OCI-LY3 (cell line): ENCODE measurements around the gene SPATA31C1.
"Not testable (repeated sequence)": the region's sequence is repeated elsewhere in the genome, so short reads cannot be mapped to it uniquely, and the experiment has no call there.

Experiments
- H2AFZ ChIP-seq: fragments of 200-600, 300-600 bp; shearing (Covaris generic); 2 replicates; pipeline ENCODE4 v1.6.0; 2014; ENCODE audit warnings: antibody characterized with exemption, low read depth, low read length
- H3K27ac ChIP-seq: fragments of 200-600, 300-600 bp; sonication (generic); 2 replicates; pipeline ENCODE4 v1.5.1; 2014; ENCODE audit warnings: mild to moderate bottlenecking, low read length, moderate library complexity, mixed read lengths
- H3K27me3 ChIP-seq: fragments of 200-600, 300-600 bp; sonication (generic); 2 replicates; pipeline ENCODE4 v1.6.1; 2014; ENCODE audit warnings: low read depth, low read length, mixed read lengths
- H3K36me3 ChIP-seq: fragments of 200-600, 300-600 bp; sonication (generic); replicated peaks from 2 replicates; pipeline ENCODE3; 2014; ENCODE audit warnings: low read depth, low read length, mixed read lengths
- H3K4me1 ChIP-seq: fragments of 300-600, 200-600 bp; sonication (generic); 2 replicates; pipeline ENCODE4 v1.6.1; 2014; ENCODE audit warnings: low read length, mixed read lengths
- H3K4me2 ChIP-seq: fragments of 200-600, 300-600 bp; sonication (generic); 2 replicates; pipeline ENCODE4 v1.6.1; 2014; ENCODE audit warnings: low read length, mixed read lengths
- H3K4me3 ChIP-seq: fragments of 300-600, 200-600 bp; sonication (generic); 2 replicates; pipeline ENCODE4 v1.5.1; 2014; ENCODE audit warnings: antibody characterized with exemption, mild to moderate bottlenecking, low read length, moderate library complexity
- H3K79me2 ChIP-seq: fragments of 300-600, 200-600 bp; shearing (Covaris generic); 2 replicates; pipeline ENCODE4 v1.6.1; 2014; ENCODE audit warnings: mild to moderate bottlenecking, low read length, mixed read lengths
- H3K9ac ChIP-seq: fragments of 300-600, 200-600 bp; shearing (Covaris generic); 2 replicates; pipeline ENCODE4 v1.6.0; 2014; ENCODE audit warnings: mild to moderate bottlenecking, low read length, moderate library complexity
- H3K9me3 ChIP-seq: fragments of 200-600, 300-600 bp; shearing (Covaris generic); 2 replicates; pipeline ENCODE4 v1.6.1; 2014; ENCODE audit warnings: low read length, mixed read lengths; ENCODE audit not compliant: insufficient read depth
- H4K20me1 ChIP-seq: fragments of 200-600, 300-600 bp; sonication (generic); 2 replicates; pipeline ENCODE4 v1.6.1; 2016; ENCODE audit warnings: low read length, mixed read lengths; ENCODE audit not compliant: insufficient read depth
- EZH2phosphoT487 ChIP-seq: fragments of 200-600 bp; shearing (Covaris generic); IDR thresholded peaks from 2 replicates; pipeline ENCODE4 v1.6.1; 2018; ENCODE audit warnings: antibody characterized with exemption, mixed run types, low read depth
- TF ChIP-seq, protein P1 (sequence below): fragments of 200-600, 300-600 bp; sonication (generic); IDR thresholded peaks from 2 replicates; pipeline ENCODE4 v1.5.1; 2014; ENCODE audit warnings: antibody characterized with exemption, low read length, low read depth

SPATA31C1 gene

DNA sequence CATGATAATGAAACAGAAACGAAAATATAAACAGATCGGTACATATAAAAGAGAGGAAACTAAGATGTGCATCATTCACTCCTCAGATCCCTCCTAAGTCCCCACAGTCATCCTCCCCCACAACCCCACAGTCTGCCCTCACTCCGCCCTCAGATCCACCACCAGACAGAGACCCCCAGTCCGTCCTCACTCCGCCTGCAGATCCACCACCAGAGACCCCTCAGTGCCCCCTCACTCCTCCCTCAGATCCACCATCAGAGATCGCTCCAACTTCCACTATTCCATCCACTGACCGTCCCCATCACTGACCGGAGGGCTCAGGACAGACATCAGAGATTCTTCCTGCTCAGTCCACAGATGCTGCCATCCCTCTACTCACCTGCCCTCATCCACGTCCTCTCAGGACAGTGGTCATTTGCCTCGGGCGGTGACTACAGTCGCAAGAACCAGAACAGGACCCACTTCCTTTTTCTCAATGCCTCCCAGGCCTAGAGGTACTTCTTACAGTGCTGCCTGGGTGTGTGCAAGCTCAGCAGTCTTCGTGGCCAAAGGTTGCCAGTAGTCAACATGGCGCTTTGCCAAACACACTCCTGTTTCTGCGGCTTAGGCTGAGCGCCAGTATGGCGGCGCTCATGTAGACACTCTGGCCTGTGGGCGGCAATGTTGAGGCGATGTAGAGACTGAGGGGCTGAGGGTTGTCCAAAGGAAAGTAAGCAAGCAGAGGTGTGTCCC, 8.3 kb upstream of the SPATA31C1 start:
- Histone ChIP-seq H3K9me3 (no peaks in the 10 kb centered on the region), H4K20me1 (no peaks in the 10 kb centered on the region), H3K4me3 (no peak overlapping the region), H3K9ac (no peak overlapping the region), H3K4me2 (no peak overlapping the region), H2AFZ (no peak overlapping the region), H3K79me2 (no peaks in the 10 kb centered on the region), H3K27ac (no peak overlapping the region), H3K4me1 (no peaks in the 10 kb centered on the region), H3K27me3 (no peaks in the 10 kb centered on the region), H3K36me3 (no peaks in the 10 kb centered on the region)
- no peak for TF ChIP-seq EZH2phosphoT487
- TF ChIP-seq, protein P1, sequence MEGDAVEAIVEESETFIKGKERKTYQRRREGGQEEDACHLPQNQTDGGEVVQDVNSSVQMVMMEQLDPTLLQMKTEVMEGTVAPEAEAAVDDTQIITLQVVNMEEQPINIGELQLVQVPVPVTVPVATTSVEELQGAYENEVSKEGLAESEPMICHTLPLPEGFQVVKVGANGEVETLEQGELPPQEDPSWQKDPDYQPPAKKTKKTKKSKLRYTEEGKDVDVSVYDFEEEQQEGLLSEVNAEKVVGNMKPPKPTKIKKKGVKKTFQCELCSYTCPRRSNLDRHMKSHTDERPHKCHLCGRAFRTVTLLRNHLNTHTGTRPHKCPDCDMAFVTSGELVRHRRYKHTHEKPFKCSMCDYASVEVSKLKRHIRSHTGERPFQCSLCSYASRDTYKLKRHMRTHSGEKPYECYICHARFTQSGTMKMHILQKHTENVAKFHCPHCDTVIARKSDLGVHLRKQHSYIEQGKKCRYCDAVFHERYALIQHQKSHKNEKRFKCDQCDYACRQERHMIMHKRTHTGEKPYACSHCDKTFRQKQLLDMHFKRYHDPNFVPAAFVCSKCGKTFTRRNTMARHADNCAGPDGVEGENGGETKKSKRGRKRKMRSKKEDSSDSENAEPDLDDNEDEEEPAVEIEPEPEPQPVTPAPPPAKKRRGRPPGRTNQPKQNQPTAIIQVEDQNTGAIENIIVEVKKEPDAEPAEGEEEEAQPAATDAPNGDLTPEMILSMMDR, result no peak

DNA sequence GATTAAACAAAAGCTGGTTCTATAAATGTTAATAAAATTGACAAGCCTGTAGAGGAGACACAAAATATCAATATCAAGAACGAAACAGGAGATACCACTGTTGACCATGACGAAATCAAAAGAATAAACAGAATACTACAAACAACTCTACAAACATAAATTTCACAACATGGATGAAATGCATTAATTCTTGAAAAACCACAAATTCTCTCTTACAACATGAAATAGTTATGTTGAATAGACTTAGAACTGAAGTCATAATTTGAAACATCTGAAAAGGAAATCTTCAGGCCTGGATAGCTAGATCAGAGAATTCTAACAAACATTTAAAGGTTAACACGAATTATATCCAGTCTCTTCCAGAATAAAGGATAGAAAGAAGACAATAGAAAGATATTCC, 6.9 kb upstream of the SPATA31C1 start:
- no peaks in the 10 kb centered on the region for H3K79me2 ChIP-seq
- H3K9ac ChIP-seq, result no peak overlapping the region
- no peaks in the 10 kb centered on the region for H3K27me3 ChIP-seq
- H2AFZ ChIP-seq, result no peak overlapping the region
- no peak overlapping the region for H3K27ac ChIP-seq
- TF ChIP-seq EZH2phosphoT487, result no peak
- TF ChIP-seq, protein P1, result no peak
- no peak overlapping the region for H3K4me3 ChIP-seq
- H3K4me2 ChIP-seq, result no peak overlapping the region
- H3K9me3 ChIP-seq, result no peaks in the 10 kb centered on the region
- H3K4me1 ChIP-seq, result no peaks in the 10 kb centered on the region
- H4K20me1 ChIP-seq, result no peaks in the 10 kb centered on the region
- no peaks in the 10 kb centered on the region for H3K36me3 ChIP-seq

DNA sequence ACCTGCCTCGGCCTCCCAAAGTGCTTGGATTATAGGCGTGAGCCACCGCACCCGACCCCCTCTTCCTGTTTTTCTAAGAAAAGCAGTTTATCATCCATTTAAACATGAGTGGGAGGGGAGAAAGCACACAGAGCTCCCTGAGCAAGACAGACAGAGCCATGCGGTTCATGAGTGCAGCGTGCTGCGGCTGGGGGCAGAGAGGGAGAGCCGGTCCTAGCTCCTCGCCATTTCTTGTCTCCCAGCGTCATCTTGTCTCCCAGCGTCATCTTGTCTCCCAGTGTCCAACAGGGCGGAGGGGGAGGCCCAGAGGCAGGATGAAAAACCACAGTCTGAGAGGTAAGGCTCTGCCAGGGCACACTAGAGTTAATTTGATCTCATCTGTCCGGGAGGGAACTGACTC, 1.3 kb downstream of the SPATA31C1 start:
- not testable (repeated sequence) for H3K36me3 ChIP-seq, H3K27me3 ChIP-seq, H3K79me2 ChIP-seq, H3K4me2 ChIP-seq, H3K9me3 ChIP-seq, H2AFZ ChIP-seq, H3K4me3 ChIP-seq, H4K20me1 ChIP-seq, H3K4me1 ChIP-seq, H3K9ac ChIP-seq, H3K27ac ChIP-seq

DNA sequence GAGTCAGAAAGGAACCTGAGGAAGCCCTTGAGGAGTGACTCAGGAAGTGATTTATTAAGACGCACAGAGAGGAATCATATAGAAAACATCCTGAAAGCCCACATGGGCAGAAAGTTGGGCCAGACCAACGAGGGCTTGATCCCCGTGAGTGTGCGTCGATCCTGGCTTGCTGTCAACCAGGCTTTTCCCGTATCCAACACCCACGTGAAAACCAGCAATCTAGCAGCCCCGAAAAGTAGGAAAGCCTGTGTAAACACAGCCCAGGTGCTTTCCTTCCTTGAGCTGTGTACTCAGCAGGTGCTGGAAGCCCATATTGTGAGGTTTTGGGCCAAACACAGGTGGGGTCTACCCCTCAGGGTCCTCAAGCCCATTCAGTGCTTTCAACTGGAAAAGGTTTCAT, 3.8 kb downstream of the SPATA31C1 start:
- not testable (repeated sequence) for H3K27ac ChIP-seq, H3K4me2 ChIP-seq, H3K9ac ChIP-seq, H3K36me3 ChIP-seq, H3K79me2 ChIP-seq, H3K27me3 ChIP-seq, H4K20me1 ChIP-seq, H3K4me3 ChIP-seq, H2AFZ ChIP-seq, H3K4me1 ChIP-seq, H3K9me3 ChIP-seq

DNA sequence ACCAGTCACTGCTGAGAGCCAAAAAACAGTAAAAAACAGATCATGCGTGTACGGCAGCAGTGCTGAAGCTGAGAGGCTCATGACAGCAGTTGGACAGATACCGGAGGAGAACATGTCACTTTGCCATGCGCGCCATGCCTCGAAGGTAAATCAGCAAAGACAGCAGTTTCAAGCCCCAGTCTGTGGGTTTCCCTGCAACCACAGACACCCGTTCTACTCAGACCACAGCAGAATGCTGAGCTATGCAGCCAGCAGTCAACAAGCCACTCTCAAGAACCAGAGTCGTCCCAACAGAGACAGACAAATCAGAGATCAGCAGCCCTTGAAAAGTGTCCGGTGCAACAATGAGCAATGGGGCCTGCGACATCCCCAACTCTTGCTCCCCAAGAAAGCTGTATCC, 5.2 kb downstream of the SPATA31C1 start:
- H3K4me3 ChIP-seq, H3K4me2 ChIP-seq, H3K27me3 ChIP-seq, H3K79me2 ChIP-seq, H3K36me3 ChIP-seq, H3K9me3 ChIP-seq, H2AFZ ChIP-seq, H4K20me1 ChIP-seq, H3K9ac ChIP-seq, H3K4me1 ChIP-seq, H3K27ac ChIP-seq: not testable (repeated sequence)

DNA sequence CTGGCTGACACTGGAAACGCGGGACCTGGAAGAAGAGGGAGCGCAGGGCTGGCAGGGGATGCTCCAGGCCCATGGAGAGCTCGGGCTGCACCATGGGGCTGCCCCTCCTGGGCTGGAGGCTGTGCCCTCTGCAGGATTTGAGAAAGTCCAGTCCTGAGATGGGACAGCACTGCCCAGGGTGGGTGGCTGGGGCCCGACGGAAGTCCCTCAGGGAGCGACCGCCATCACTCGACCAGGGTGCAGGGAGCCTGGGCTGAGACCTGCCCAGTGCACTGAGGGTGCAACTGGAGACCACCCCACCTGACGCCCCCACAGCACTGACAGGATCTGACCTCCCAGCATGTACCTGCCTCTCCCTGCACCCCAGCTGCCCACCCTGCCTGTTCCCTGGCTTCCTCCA, 7.1 kb downstream of the SPATA31C1 start:
- not testable (repeated sequence) for H3K4me3 ChIP-seq, H3K9me3 ChIP-seq, H3K9ac ChIP-seq, H3K27me3 ChIP-seq, H3K4me1 ChIP-seq, H3K36me3 ChIP-seq, H2AFZ ChIP-seq, H3K4me2 ChIP-seq, H3K79me2 ChIP-seq, H3K27ac ChIP-seq, H4K20me1 ChIP-seq

DNA sequence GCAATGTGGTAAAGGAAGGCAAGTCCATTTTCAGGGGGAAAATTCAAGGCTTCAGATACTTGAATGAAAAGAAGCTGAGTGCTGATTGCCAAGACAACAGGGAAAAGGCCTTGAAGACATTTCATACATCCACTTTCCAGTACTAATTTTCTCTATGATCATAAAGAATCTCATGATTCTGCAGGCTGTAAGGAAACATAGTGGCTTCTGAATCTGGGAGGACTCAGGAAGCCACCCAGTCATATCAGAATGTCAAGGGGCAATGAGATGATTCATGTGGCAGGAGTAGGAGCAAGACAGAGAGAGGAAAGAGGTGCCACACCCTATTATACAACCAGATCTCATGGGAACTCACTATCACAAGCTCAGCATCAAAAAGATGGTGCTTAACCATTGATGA, 11.4 kb downstream of the SPATA31C1 start:
- H3K4me2 ChIP-seq, H4K20me1 ChIP-seq, H3K4me1 ChIP-seq: not testable (repeated sequence)

DNA sequence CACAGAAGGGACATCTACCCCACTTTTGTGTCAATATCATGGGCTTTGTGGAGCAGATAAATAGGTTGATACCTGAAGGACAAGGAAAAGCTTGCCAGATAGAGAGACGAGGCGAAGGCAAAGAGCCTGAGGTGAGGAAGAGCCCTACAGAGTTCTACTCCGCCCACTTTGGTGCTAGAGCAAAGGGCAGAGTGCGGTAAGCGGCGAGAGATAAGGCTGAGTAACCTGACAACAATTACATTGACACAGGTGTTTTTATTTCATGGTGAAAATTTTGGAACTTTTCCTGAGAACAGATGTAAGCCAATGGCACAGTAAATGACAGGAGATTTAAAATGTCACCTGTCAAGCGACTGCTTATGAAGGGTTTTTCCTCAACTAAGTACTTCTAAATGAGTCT, 16.7 kb downstream of the SPATA31C1 start:
- H2AFZ ChIP-seq, H3K27me3 ChIP-seq, H3K4me3 ChIP-seq, H3K9ac ChIP-seq, H3K4me1 ChIP-seq, H3K4me2 ChIP-seq, H3K79me2 ChIP-seq, H4K20me1 ChIP-seq, H3K27ac ChIP-seq, H3K36me3 ChIP-seq, H3K9me3 ChIP-seq: not testable (repeated sequence)

More for the DNA sequence above, 11.4 kb downstream of the SPATA31C1 start:
- not testable (repeated sequence) for H3K4me3 ChIP-seq, H3K36me3 ChIP-seq, H3K27me3 ChIP-seq, H3K27ac ChIP-seq, H3K9ac ChIP-seq, H2AFZ ChIP-seq, H3K79me2 ChIP-seq, H3K9me3 ChIP-seq
